Measurements from ENCODE around the gene ABHD16A. TPM values are rescaled to one million over a fixed set of nuclear protein-coding genes. Genes with fewer than 3 reads are reported as not detected.

ABHD16A gene
- total and polyA plus RNA-seq, 2 of the 13 experiments (the other 11 are each of a cell fraction or from before 2014, with no cell fraction given): 43.5 to 45.4 TPM

GRCh38 chr6:31655349-31656237 lies 47.5 kb downstream of the ABHD16A start, which contains the start of gene APOM (continued):
- TF ChIP-seq, protein P1, sequence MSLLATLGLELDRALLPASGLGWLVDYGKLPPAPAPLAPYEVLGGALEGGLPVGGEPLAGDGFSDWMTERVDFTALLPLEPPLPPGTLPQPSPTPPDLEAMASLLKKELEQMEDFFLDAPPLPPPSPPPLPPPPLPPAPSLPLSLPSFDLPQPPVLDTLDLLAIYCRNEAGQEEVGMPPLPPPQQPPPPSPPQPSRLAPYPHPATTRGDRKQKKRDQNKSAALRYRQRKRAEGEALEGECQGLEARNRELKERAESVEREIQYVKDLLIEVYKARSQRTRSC (CRISPR knock-in tag; IDR thresholded peaks at IDR 0.05; ENCODE audit: low read depth): no peak
- TF ChIP-seq GABPB1 (CRISPR knock-in tag; IDR thresholded peaks at IDR 0.05): peak; percentile 75
- peak; percentile 89; the same call in 1 of the 2 replicates for TF ChIP-seq CBX5 (CRISPR knock-in tag; IDR thresholded peaks at IDR 0.05; ENCODE audit: borderline replicate concordance)
- TF ChIP-seq, protein P2, sequence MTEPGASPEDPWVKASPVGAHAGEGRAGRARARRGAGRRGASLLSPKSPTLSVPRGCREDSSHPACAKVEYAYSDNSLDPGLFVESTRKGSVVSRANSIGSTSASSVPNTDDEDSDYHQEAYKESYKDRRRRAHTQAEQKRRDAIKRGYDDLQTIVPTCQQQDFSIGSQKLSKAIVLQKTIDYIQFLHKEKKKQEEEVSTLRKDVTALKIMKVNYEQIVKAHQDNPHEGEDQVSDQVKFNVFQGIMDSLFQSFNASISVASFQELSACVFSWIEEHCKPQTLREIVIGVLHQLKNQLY (CRISPR knock-in tag; IDR thresholded peaks at IDR 0.05): peak; percentile 92
- TF ChIP-seq TRIM24 (CRISPR knock-in tag; IDR thresholded peaks at IDR 0.05): peak; percentile 34; the same call in 1 of the 2 replicates
- TF ChIP-seq ZNF839 (CRISPR knock-in tag; IDR thresholded peaks at IDR 0.05; ENCODE audit: borderline replicate concordance): no peak; the same call in 1 of the 2 replicates
- peak; percentile 93 for TF ChIP-seq NCOA2 (CRISPR knock-in tag; IDR thresholded peaks at IDR 0.05)
- TF ChIP-seq ZBTB7B (CRISPR knock-in tag; IDR thresholded peaks at IDR 0.05): peak; percentile 79
- peak; percentile 47; the same call in 1 of the 2 replicates for TF ChIP-seq ZNF644 (CRISPR knock-in tag; IDR thresholded peaks at IDR 0.05; ENCODE audit: low read depth)
- TF ChIP-seq FOXK2 (IDR thresholded peaks at IDR 0.05): peak; percentile 97
- peak; percentile 97 for TF ChIP-seq ZNF792 (CRISPR knock-in tag; IDR thresholded peaks at IDR 0.05)
- peak; percentile 67 for TF ChIP-seq ZNF589 (CRISPR knock-in tag; conservative IDR thresholded peaks at IDR 0.05)
- TF ChIP-seq ZSCAN29 (CRISPR knock-in tag; conservative IDR thresholded peaks at IDR 0.05): peak; percentile 97
- no peak for TF ChIP-seq ZNF597 (CRISPR knock-in tag; IDR thresholded peaks at IDR 0.05)
- TF ChIP-seq ZFP36L1 (CRISPR knock-in tag; IDR thresholded peaks at IDR 0.05): peak; percentile 92
- no peak for TF ChIP-seq ZNF33A (CRISPR knock-in tag; IDR thresholded peaks at IDR 0.05; ENCODE audit: borderline replicate concordance)
- TF ChIP-seq NCOR1 (IDR thresholded peaks at IDR 0.05; ENCODE audit: borderline replicate concordance, low read length): peak; percentile 96
- peak; percentile 39; the same call in 1 of the 2 replicates for TF ChIP-seq NFKB2 (CRISPR knock-in tag; IDR thresholded peaks at IDR 0.05; ENCODE audit: borderline replicate concordance)
- peak; percentile 92 for TF ChIP-seq KAT8 (CRISPR knock-in tag; IDR thresholded peaks at IDR 0.05)
- peak; percentile 20; the same call in 1 of the 2 replicates for TF ChIP-seq MTA1 (CRISPR knock-in tag; IDR thresholded peaks at IDR 0.05; ENCODE audit: borderline replicate concordance)
- peak; percentile 89; the same call in 1 of the 2 replicates for TF ChIP-seq DPF2 (CRISPR knock-in tag; IDR thresholded peaks at IDR 0.05; ENCODE audit: borderline replicate concordance, low read depth)
- peak; percentile 81 for TF ChIP-seq MYC (CRISPR knock-in tag; IDR thresholded peaks at IDR 0.05; ENCODE audit: borderline replicate concordance)
- peak; percentile 96 for TF ChIP-seq SMYD3 (CRISPR knock-in tag; IDR thresholded peaks at IDR 0.05)
- TF ChIP-seq EZH2 (conservative IDR thresholded peaks at IDR 0.05; ENCODE audit: low read depth, low read length): no peak
- peak; percentile 95 for TF ChIP-seq ELF1 (CRISPR knock-in tag; IDR thresholded peaks at IDR 0.05)
- TF ChIP-seq ZNF343 (CRISPR knock-in tag; IDR thresholded peaks at IDR 0.05): peak; percentile 99
- peak; percentile 93 for TF ChIP-seq KLF9 (CRISPR knock-in tag; IDR thresholded peaks at IDR 0.05; ENCODE audit: low read depth)
- TF ChIP-seq ZNF335 (CRISPR knock-in tag; IDR thresholded peaks at IDR 0.05): peak; percentile 99
- TF ChIP-seq ASH2L (IDR thresholded peaks at IDR 0.05; ENCODE audit: insufficient read length, low read depth, low read length): peak; percentile 92
